Skeletal muscle satellite cell (primary cell): ENCODE results near the gene DKKL1.

ENCODE experiments used
- H3K27me3 ChIP-seq: 2 replicates; pipeline ENCODE4 v1.7.0; 2013; ENCODE audit warnings: low read length; ENCODE audit not compliant: control insufficient read depth, insufficient read depth
- H3K36me3 ChIP-seq: 2 replicates; pipeline ENCODE4 v1.7.0; 2013; ENCODE audit warnings: mild to moderate bottlenecking, control low read depth, low read length; ENCODE audit not compliant: insufficient read depth
- H3K4me1 ChIP-seq: 2 replicates; pipeline ENCODE4 v1.7.0; 2013; ENCODE audit warnings: low read length; ENCODE audit not compliant: control insufficient read depth, insufficient read depth
- H3K4me2 ChIP-seq: 2 replicates; pipeline ENCODE4 v1.7.0; 2013; ENCODE audit warnings: mild to moderate bottlenecking, low read length
- H3K4me3 ChIP-seq: 2 replicates; pipeline ENCODE4 v1.7.0; 2013; ENCODE audit warnings: low read length
- H3K9ac ChIP-seq: 2 replicates; pipeline ENCODE4 v1.7.0; 2013; ENCODE audit warnings: mild to moderate bottlenecking, low read depth, low read length, moderate library complexity
- H3K9me3 ChIP-seq: replicated peaks from 2 replicates; pipeline ENCODE4 v1.7.0; 2013; ENCODE audit warnings: mild to moderate bottlenecking, control low read depth, low read length

Gene DKKL1

DNA sequence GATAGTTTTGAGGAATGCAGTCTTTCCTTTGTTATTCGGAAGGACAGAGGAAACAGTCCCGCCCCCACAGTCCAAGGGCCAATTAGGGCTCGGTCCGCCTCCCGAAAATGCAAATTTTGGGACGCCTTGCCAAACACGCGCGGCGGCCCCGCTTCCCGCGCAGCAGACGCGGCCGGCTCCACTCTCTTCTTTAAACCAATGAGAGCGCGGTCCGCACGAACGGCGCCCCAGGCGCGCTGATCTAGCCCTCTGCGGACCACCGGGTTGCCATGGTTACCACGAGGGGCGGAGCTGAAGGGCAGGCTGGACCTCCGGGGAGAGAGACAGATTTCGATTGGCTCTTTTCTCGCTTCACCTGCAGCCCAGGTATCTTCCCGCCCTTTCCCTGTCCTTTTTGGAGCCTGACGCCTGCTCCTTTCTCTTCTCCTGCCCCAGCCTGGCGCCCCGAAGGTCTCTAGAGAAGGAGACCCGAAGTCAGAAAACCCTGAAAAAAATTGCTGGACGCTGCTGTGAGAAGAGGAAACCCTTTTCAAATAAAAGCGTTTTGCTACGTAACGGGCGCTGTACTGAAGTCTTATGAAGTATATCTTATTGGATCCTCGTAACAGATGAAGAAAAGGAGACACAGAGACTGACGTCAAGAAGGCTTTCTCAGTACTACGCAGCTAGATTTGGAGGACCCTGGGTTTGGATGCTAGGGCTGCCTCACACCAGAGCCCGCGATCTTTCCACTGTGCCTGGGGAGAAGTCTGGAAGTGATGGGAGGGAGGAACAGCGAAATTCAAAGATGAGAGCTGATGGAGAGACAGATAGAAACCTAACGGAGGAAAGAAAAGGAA, 57.6 kb downstream of the DKKL1 start:
- Histone ChIP-seq H3K9me3 (no peaks in the 10 kb centered on the region), H3K9ac (no peak overlapping the region), H3K27me3 (peaks cover 95% of the 10 kb centered on the region), H3K4me2 (peak overlapping the region; percentile 55), H3K4me3 (peak overlapping the region; percentile 41), H3K36me3 (no peaks in the 10 kb centered on the region), H3K4me1 (no peaks in the 10 kb centered on the region)

DNA sequence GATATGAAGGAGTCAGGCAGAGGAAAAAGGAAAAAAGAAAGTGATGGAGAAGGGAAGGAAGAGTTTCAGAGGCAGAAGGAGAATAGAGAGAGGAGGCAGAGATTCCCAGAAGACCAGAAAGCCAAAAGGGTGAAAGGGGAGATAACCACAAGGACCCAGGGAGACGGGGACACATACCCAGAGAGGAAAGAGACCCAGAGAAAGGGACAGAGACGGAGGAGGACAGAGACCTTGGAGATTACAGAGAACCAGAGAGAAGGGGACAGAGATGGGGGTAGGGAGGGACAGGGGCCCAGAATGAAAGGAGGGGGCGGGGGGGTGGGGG, 58.2 kb downstream of the DKKL1 start:
- no peak overlapping the region for H3K4me2 ChIP-seq
- H3K4me3 ChIP-seq: no peak overlapping the region
- H3K9me3 ChIP-seq: no peaks in the 10 kb centered on the region
- H3K27me3 ChIP-seq: peaks cover 95% of the 10 kb centered on the region
- H3K4me1 ChIP-seq: no peaks in the 10 kb centered on the region
- no peaks in the 10 kb centered on the region for H3K36me3 ChIP-seq
- H3K9ac ChIP-seq: no peak overlapping the region

DNA sequence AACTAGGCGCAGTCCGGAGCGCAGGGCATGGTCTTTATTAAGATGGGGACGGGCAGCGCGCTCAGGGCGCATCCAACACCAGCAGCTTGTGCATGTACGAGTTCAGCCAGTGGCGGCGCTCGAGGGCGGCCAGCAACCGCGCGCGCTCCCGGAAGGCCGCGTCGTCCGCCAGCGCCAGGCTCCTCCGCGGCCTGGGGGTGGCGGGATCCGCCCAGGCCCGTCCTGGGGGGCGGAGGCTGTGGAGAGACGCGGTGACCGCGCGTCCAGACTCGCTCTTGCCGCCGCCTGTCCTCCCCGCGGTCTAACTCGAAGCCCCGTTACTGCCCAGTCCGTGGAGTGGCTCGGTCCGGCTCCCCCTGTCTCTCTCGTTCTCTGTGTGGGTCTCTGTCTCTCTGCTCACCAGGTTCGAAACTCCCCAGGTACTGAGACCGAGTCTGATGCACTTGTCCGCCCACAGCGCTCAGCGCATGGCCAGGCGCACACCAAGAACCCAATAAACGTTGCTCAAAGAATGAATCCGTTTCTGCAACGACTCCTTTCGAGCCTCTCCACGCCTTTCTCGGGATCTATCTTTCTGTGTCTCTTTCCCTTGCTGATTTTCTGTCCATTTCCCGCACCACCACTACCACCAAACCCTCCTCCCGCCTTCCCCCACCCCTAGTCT, 58.9 kb downstream of the DKKL1 start:
- Histone ChIP-seq H3K4me3 (no peak overlapping the region), H3K36me3 (no peaks in the 10 kb centered on the region), H3K9ac (no peak overlapping the region), H3K4me2 (no peak overlapping the region), H3K9me3 (no peaks in the 10 kb centered on the region), H3K27me3 (peaks cover 94% of the 10 kb centered on the region), H3K4me1 (no peaks in the 10 kb centered on the region)

DNA sequence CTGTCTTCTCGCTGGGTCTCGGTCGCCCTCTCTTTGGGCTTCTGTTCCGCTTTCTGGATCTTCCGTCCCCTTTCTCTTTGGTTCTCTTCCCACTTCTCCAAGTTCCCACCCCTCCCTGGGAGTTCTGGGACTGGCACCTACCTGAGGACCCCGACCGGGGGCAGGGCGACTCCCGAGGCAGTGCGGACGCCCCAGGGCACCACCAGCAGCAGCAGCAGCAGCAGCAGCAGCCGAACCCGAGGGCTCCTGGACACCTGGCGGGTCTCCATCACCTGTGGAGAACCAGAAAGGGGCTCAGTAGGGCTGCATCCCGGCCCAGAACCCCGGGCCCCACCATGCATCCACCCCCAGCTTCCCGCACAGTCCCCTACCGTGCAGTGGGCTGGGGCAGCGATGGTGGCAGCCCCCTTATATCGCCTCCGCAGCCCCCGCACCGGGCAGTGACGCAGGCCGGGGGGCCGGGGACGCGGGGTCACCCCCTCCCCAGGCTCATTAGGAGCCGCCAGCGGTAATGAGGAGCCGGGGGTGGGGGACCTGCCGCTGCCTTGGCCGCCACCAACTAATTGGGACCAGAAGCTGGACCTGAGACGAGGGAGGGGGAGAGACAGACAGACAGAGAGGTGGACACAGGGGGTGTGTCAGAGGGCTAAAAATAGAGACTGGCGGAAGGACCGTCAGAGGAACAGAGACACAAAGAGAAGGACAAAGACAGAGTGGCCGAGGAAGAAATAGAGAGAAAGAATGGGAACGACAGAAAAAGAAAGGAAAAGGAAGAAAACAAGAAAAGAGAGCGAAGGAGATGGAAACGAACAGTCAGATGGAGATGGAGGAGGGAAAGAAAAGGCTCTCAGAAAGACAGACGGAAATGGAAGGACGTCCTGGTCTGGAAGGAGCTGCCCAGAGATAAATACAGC, 59.7 kb downstream of the DKKL1 start, which contains the start of gene PTH2:
Gene PTH2 (minus strand): TSS at position 371 of the 914 bp plus-strand sequence. CDS start 102 bp downstream, at position 269.
- no peaks in the 10 kb centered on the region for H3K4me1 ChIP-seq
- no peak within 1 kb of the TSS for H3K9ac ChIP-seq

DNA sequence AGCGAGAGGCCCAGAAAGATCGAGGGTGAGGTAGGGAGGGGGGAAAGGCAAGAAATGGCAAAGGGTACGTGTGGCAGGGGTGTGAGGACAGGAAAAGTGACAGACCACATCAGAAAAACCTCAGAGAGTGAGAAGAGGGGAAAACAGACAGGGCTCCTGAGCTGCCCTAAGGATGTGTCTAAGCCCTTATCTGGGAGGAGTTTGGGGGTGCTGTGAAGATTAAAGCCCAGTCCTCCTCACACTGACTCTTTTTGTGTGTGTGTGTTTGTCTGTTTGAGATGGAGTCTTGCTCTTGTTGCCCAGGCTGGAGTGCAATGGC, 60.3 kb downstream of the DKKL1 start:
- no peaks in the 10 kb centered on the region for H3K9me3 ChIP-seq
- H3K9ac ChIP-seq: no peak overlapping the region
- H3K4me3 ChIP-seq: no peak overlapping the region
- no peak overlapping the region for H3K4me2 ChIP-seq
- H3K4me1 ChIP-seq: no peaks in the 10 kb centered on the region
- H3K36me3 ChIP-seq: no peaks in the 10 kb centered on the region
- H3K27me3 ChIP-seq: peaks cover 94% of the 10 kb centered on the region

More for the DNA sequence above, 59.7 kb downstream of the DKKL1 start, which contains the start of gene PTH2:
- no peaks in the 10 kb centered on the region for H3K9me3 ChIP-seq
- H3K36me3 ChIP-seq: no peaks in the 10 kb centered on the region
- H3K27me3 ChIP-seq: peaks cover 94% of the 10 kb centered on the region
- no peak within 1 kb of the TSS for H3K4me2 ChIP-seq
- no peak within 1 kb of the TSS for H3K4me3 ChIP-seq
